PC-3 (cell line): ENCODE measurements around the gene FAM168A.

Source experiments
- CTCF ChIP-seq: fragments of 300-600 bp; sonication (generic); conservative IDR thresholded peaks from 2 replicates; pipeline ENCODE4 v1.5.1; 2017; ENCODE audit warnings: antibody characterized with exemption, low read depth, mild to moderate bottlenecking, low read length
- EZH2 ChIP-seq: fragments of 300-600 bp; sonication (generic); IDR thresholded peaks from one replicate; pipeline ENCODE4 v1.6.1; 2017; ENCODE audit warnings: antibody characterized with exemption, mild to moderate bottlenecking, low read length; ENCODE audit not compliant: unreplicated experiment
- EZH2phosphoT487 ChIP-seq: fragments of 300-600 bp; sonication (generic); IDR thresholded peaks from 2 replicates; pipeline ENCODE4 v1.6.1; 2018; ENCODE audit warnings: mild to moderate bottlenecking, antibody characterized with exemption, low read length, borderline replicate concordance

- TF ChIP-seq CTCF (no peak), EZH2phosphoT487 (no peak), EZH2 (no peak)
These were observed 58.3 kb downstream of the FAM168A start for GRCh38 chr11:73539506-73540084.
